Spleen (tissue), 11 donors: ENCODE data around the gene ADGRD1. TPM values are rescaled to one million over a fixed set of nuclear protein-coding genes. Genes with fewer than 3 reads are reported as not detected.
"Not testable (repeated sequence)": the region's sequence is repeated elsewhere in the genome, so short reads cannot be mapped to it uniquely, and the experiment has no call there.

Experiments
- DNase-seq: peaks from one replicate; pipeline ENCODE4 v3.0.0-alpha.2; 2020
- H3K27ac ChIP-seq, 8 donors: fragments of 200-600 bp; sonication (generic) in 7 of 8; 1 replicate in 4 of 8; 2 replicates in 4 of 8; pipeline versions ENCODE4 v1.5.0 to v1.8.0; 2016 to 2021; ENCODE audit warnings: inconsistent platforms in 4 of 8, mild to moderate bottlenecking in 4 of 8, moderate library complexity in 1 of 8
- H3K27me3 ChIP-seq, 7 donors: fragments of 200-600 bp; sonication (generic) in 6 of 7; replicated peaks in 1 of 7; 1 replicate in 4 of 7; 2 replicates in 3 of 7; pipeline versions ENCODE4 v1.5.0 to v1.8.0; 2016 to 2021; ENCODE audit warnings: inconsistent platforms in 3 of 7, mild to moderate bottlenecking in 1 of 7
- H3K36me3 ChIP-seq, 6 donors: fragments of 200-600 bp; sonication (generic) in 5 of 6; 1 replicate in 4 of 6; 2 replicates in 2 of 6; pipeline versions ENCODE4 v1.5.0 to v1.8.0; 2016 to 2021; ENCODE audit warnings: inconsistent platforms in 2 of 6
- H3K4me1 ChIP-seq, 6 donors: fragments of 200-600 bp; sonication (generic) in 5 of 6; 1 replicate in 3 of 6; 2 replicates in 3 of 6; pipeline versions ENCODE4 v1.5.0 to v1.8.0; 2016 to 2021; ENCODE audit warnings: inconsistent platforms in 3 of 6
- H3K4me3 ChIP-seq, 8 donors: fragments of 200-600 bp; sonication (generic) in 7 of 8; 1 replicate in 4 of 8; 2 replicates in 4 of 8; pipeline versions ENCODE4 v1.5.0 to v1.8.0; 2016 to 2021; ENCODE audit warnings: inconsistent platforms in 4 of 8, mild to moderate bottlenecking in 4 of 8, moderate library complexity in 2 of 8
- H3K9me3 ChIP-seq, 8 donors: fragments of 200-600 bp; sonication (generic) in 7 of 8; 1 replicate in 4 of 8; 2 replicates in 4 of 8; pipeline versions ENCODE4 v1.5.0 to v1.8.0; 2016 to 2021; ENCODE audit warnings: inconsistent platforms in 4 of 8
- POLR2A ChIP-seq, 3 donors: fragments of 450-650 bp; IDR thresholded peaks; one replicate each; pipeline ENCODE4 v1.5.1; 2017; ENCODE audit warnings: antibody characterized with exemption in 3 of 3, mild to moderate bottlenecking in 1 of 3
- POLR2AphosphoS5 ChIP-seq, 3 donors: sonication (generic); formaldehyde crosslinking; IDR thresholded peaks; one replicate each; pipeline ENCODE4 v1.5.1; 2017; ENCODE audit warnings: antibody characterized with exemption in 3 of 3
- WGBS, 5 donors: extraction: QIAGEN DNeasy Blood & Tissue Kit in 3 of 5; methylation state at CpG; one replicate each; pipeline versions ENCODE4 v1.1.5 to v1.1.7; 2013 to 2018; 5-methylcytosine and 5-hydroxymethylcytosine counted together
- intact Hi-C: fragments of 100-400 bp; cut with DNase I; formaldehyde crosslinking; loops from one replicate; pipeline ENCODE4 v1.15.0; 2023; ENCODE audit warnings: low total_unique reads
- polyA plus RNA-seq, 3 donors: library from polyadenylated mRNA; stranded (reverse); fragments of 200-250 nt; gene quantifications; one replicate each; pipeline ENCODE4 v1.2.1, GENCODE V29; 2013
- total RNA-seq, 7 donors: library from RNA; depleted of rRNA in 3 of 7; stranded (reverse); fragments of >200 nt in 3 of 7; fragmentation: NEBNext Ultra II Directional in 4 of 7; extraction: Animal tissue kit (Norgen Biotek cat#: 25700) in 4 of 7; gene quantifications; one replicate each; pipeline versions ENCODE4 v1.1.0 to v1.2.1, GENCODE V29; 2016 to 2021
- TF ChIP-seq, protein P1 (sequence below), 11 experiments: fragments of 200-600 bp in 7 of 11; fragments of 450-650 bp in 4 of 11; sonication (generic) in 4 of 11; IDR thresholded peaks in 8 of 11; conservative IDR thresholded peaks in 3 of 11; 1 replicate in 7 of 11; 2 replicates in 4 of 11; pipeline versions ENCODE4 v1.4.0 to v1.8.0; 2016 to 2021; ENCODE audit warnings: antibody characterized with exemption in 11 of 11, inconsistent platforms in 4 of 11, mild to moderate bottlenecking in 1 of 11
- donor health status: healthy with polysubstance abuse.
- donor health status: DM: no; HTN: no; CAD: no; lungs with moderate emphysema.
- donor health status: DM: no; HTN: no; CAD: no.
- donor health status: Bipolar disorder and iron deficiency.
- donor health status: healthy.
- donor health status: DM: no; HTN: no; CAD: no.
- donor health status: DM: yes; HTN: yes; CAD: no.

The ADGRD1 gene
- total and polyA plus RNA-seq, 10 donors = 0.89 to 9.7 (median 4.8) TPM

DNA sequence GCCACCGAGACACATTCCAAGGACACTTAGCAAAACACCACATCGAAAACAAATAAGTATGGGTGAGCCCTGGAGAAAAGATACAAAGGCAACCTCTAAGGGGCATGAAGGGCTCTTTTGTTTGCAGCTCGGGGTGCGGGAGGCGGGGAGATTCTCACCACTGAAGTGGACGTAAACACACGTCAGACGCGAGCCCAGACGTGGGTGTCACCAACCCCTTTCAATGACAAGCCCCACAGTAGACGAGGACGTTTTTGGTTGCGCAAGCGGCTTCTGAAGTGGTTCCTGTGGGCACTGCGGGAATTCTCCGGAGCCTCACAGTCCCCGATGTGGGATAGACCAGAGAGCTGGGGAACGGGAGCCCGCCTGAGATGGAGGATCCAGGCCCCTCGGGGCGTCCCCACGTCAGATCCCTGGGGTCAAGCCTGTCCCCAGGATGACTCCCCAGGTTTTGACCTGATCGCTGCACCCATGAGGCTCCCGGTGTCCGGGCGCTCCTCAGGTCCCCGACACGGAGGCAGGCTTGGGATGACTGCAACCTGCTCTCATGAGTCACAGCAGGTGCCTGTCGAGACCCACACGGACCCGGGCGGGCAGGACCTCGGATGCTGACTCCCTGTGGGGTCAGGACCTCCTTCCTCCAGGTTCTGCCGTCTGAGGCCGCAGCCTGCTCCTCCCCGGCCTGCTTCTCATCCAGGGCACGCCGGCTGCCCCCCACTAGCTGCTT, 20.3 kb upstream of the ADGRD1 start:
- Histone ChIP-seq H3K27ac (no peak overlapping the region), H3K36me3 (no peaks in the 10 kb centered on the region), H3K9me3 (peaks cover 0 to 12% (median 5%) of the 10 kb centered on the region in 8 donors), H3K27me3 (peaks cover 0 to 52% (median 4%) of the 10 kb centered on the region in 7 donors), H3K4me3 (no peak overlapping the region), H3K4me1 (peaks cover 0 to 7% (median 0%) of the 10 kb centered on the region in 6 donors)
- WGBS, 5 donors = 63 to 78% (median 73%) methylated on average over 20 to 38 of the region's 38 CpGs
- intact Hi-C loops = no loop called here
- no peak for DNase-seq
- TF ChIP-seq POLR2A (IDR thresholded peaks at IDR 0.05) = no peak

DNA sequence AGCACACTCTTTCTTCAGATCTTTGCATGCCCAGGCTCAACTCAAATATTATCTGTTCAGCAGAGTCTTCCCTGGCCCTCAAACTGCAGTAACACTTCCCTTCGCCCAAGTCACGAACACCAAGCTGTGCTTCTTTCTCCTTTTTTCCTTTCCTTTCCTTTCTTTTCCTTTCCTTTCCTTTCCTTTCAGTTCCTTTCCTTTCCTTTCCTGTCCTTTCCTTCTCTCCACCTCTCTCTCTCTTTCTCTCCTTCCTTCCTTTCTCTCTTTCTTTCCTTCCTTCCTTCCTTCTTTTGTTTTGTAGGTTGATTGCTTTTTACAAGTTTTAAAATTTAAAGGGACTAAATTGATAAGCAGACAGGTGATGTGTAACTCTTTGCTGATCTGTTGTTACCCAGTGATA, 19.0 kb upstream of the ADGRD1 start:
- Histone ChIP-seq H3K9me3 (peaks cover 0 to 16% (median 7%) of the 10 kb centered on the region in 8 donors), H3K4me1 (peaks cover 0 to 7% (median 0%) of the 10 kb centered on the region in 6 donors), H3K36me3 (no peaks in the 10 kb centered on the region), H3K27me3 (peaks cover 0 to 42% (median 4%) of the 10 kb centered on the region in 7 donors), H3K4me3 (no peak overlapping the region), H3K27ac (no peak overlapping the region)
- intact Hi-C loops = no loop called here
- TF ChIP-seq POLR2AphosphoS5 (IDR thresholded peaks at IDR 0.05) = no peak
- TF ChIP-seq, protein P1, sequence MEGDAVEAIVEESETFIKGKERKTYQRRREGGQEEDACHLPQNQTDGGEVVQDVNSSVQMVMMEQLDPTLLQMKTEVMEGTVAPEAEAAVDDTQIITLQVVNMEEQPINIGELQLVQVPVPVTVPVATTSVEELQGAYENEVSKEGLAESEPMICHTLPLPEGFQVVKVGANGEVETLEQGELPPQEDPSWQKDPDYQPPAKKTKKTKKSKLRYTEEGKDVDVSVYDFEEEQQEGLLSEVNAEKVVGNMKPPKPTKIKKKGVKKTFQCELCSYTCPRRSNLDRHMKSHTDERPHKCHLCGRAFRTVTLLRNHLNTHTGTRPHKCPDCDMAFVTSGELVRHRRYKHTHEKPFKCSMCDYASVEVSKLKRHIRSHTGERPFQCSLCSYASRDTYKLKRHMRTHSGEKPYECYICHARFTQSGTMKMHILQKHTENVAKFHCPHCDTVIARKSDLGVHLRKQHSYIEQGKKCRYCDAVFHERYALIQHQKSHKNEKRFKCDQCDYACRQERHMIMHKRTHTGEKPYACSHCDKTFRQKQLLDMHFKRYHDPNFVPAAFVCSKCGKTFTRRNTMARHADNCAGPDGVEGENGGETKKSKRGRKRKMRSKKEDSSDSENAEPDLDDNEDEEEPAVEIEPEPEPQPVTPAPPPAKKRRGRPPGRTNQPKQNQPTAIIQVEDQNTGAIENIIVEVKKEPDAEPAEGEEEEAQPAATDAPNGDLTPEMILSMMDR (IDR thresholded peaks at IDR 0.05 in 8 of 11, conservative IDR thresholded peaks at IDR 0.05 in 3 of 11) = no peak
- TF ChIP-seq POLR2A (IDR thresholded peaks at IDR 0.05) = no peak
- no peak for DNase-seq
- 83 to 91% (median 87%) methylated on average over 2 of the region's 2 CpGs for WGBS, 5 donors

DNA sequence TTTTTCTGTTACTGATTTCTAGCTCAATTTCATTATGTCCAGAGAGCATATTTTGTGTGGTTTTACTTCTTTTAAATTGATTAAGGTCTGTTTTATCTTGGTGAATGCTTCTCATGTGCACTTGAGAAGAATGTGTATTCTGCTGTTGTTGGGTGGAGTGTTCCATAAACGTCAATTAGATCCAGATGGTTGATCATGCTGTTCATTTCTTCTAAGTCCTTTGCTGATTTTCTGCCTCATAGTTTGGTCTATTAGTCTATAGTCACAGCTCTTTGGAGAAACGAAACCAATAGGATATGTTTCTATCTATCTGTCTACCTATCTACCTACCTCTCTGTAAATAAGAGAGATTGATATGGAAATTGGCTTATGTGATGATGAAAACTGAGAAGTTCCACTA, 17.1 kb upstream of the ADGRD1 start:
- Histone ChIP-seq H3K4me3 (no peak overlapping the region), H3K4me1 (peaks cover 0 to 7% (median 0%) of the 10 kb centered on the region in 6 donors), H3K9me3 (peaks cover 0 to 32% (median 21%) of the 10 kb centered on the region in 8 donors), H3K27me3 (peaks cover 0 to 25% (median 4%) of the 10 kb centered on the region in 7 donors), H3K27ac (no peak overlapping the region), H3K36me3 (no peaks in the 10 kb centered on the region)
- no peak for DNase-seq
- TF ChIP-seq POLR2AphosphoS5 (IDR thresholded peaks at IDR 0.05) (no peak), POLR2A (IDR thresholded peaks at IDR 0.05) (no peak)
- TF ChIP-seq, protein P1 (IDR thresholded peaks at IDR 0.05 in 8 of 11, conservative IDR thresholded peaks at IDR 0.05 in 3 of 11) = no peak
- 71 to 81% (median 75%) methylated on average over 2 of the region's 2 CpGs for WGBS, 5 donors
- intact Hi-C loops = no loop called here

DNA sequence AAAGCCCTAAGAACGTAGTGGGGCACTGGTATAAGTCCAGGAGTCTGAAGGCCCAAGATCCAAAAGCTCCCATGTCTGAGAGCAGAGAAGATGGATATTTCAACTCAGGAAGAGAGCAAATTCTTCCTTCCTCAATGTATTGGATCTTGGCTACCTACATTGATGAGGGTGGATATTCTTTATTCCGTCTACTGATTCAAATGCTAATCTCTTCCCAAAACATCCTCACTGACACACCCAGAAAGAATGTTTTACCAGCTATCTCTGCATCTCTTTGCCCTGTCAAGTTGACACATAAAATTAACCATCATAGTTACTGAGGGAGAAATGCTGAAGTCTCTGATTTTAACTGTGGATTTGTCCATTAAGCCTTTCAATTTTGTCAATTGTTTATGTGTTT, 16.6 kb upstream of the ADGRD1 start:
- 80 to 88% (median 86%) methylated on average over 2 of the region's 2 CpGs for WGBS, 5 donors

DNA sequence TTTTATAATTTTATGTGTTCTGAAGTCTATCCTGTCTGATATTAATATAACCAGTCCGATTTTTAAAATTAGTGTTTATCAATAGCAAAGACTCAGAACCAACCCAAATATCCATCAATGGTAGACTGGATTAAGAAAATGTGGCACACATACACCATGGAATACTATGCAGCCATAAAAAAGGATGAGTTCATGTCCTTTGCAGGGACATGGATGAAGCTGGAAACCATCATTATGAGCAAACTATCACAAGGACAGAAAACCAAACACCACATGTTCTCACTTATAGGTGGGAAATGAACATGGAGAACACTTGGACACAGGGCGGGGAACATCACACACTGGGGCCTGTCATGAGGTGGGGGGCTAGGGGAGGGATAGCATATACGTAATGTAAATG, 16.2 kb upstream of the ADGRD1 start:
- H3K4me1 ChIP-seq, H3K27ac ChIP-seq, intact Hi-C loops, H3K36me3 ChIP-seq, H3K4me3 ChIP-seq, DNase-seq: not testable (repeated sequence)
- H3K9me3 ChIP-seq = peaks cover 0 to 35% (median 21%) of the 10 kb centered on the region in 8 donors
- WGBS, 5 donors = 91 to 98% (median 93%) methylated on average over 3 of the region's 3 CpGs
- H3K27me3 ChIP-seq = peaks cover 0 to 16% (median 0%) of the 10 kb centered on the region in 7 donors

More for the DNA sequence above, 16.6 kb upstream of the ADGRD1 start:
- intact Hi-C loops = no loop called here
- no peak for DNase-seq
- H3K9me3 ChIP-seq = peaks cover 0 to 35% (median 21%) of the 10 kb centered on the region in 8 donors
- H3K27ac ChIP-seq = no peak overlapping the region
- H3K4me1 ChIP-seq = peaks cover 0 to 7% (median 0%) of the 10 kb centered on the region in 6 donors
- TF ChIP-seq, protein P1 (IDR thresholded peaks at IDR 0.05 in 8 of 11, conservative IDR thresholded peaks at IDR 0.05 in 3 of 11) = no peak
- TF ChIP-seq POLR2A (IDR thresholded peaks at IDR 0.05) (no peak), POLR2AphosphoS5 (IDR thresholded peaks at IDR 0.05) (no peak)
- no peaks in the 10 kb centered on the region for H3K36me3 ChIP-seq
- H3K4me3 ChIP-seq = no peak overlapping the region
- H3K27me3 ChIP-seq = peaks cover 0 to 20% (median 0%) of the 10 kb centered on the region in 7 donors
